K562 (cell line): ENCODE results near the gene BCKDK. TPM values are rescaled to one million over a fixed set of nuclear protein-coding genes. Genes with fewer than 3 reads are reported as not detected.

Experiments
- CCNT2 ChIP-seq: IDR thresholded peaks from 2 replicates; pipeline ENCODE4 v1.6.1; 2011; ENCODE audit warnings: borderline replicate concordance, low read depth, mild to moderate bottlenecking, moderate library complexity, mixed read lengths, low read length; ENCODE audit not compliant: insufficient read length; ENCODE audit errors: extremely low read depth
- ELF1 ChIP-seq: fragments of 200-800 bp; sonication (Bioruptor generic); IDR thresholded peaks from 2 replicates; pipeline ENCODE4 v1.6.1; 2016; ENCODE audit warnings: missing genetic modification characterization, missing compliant biosample characterization
- ILK ChIP-seq: fragments of 450-650 bp; IDR thresholded peaks from 2 replicates; pipeline ENCODE4 v1.6.1; 2016; ENCODE audit warnings: missing genetic modification characterization, low read depth, mild to moderate bottlenecking, missing compliant biosample characterization, moderate library complexity, borderline replicate concordance
- JUND ChIP-seq, 2 experiments: IDR thresholded peaks; 2 replicates in 1 of 2; 3 replicates in 1 of 2; pipeline ENCODE4 v1.6.1; 2011; ENCODE audit warnings: borderline replicate concordance in 2 of 2, low read depth in 2 of 2, low read length in 2 of 2, improper control_type of control experiment in 1 of 2, missing biosample characterization in 1 of 2, missing genetic modification characterization in 1 of 2, missing genetic modification reagents in 1 of 2
- MAX ChIP-seq: sonication (generic); formaldehyde crosslinking; IDR thresholded peaks from 2 replicates; pipeline ENCODE4 v1.9.0; 2022; ENCODE audit warnings: mild to moderate bottlenecking, missing genetic modification reagents
- MAZ ChIP-seq, 2 experiments: fragments of 450-650 bp in 1 of 2; sonication (generic) in 1 of 2; formaldehyde crosslinking; IDR thresholded peaks in 1 of 2; conservative IDR thresholded peaks in 1 of 2; 2 replicates each; pipeline versions ENCODE4 v1.4.0 to v1.5.0; 2020; ENCODE audit warnings: mild to moderate bottlenecking in 1 of 2, missing genetic modification reagents in 1 of 2
- NR2F6 ChIP-seq: fragments of 450-650 bp; formaldehyde crosslinking; IDR thresholded peaks from 2 replicates; pipeline ENCODE4 v1.4.0; 2020; ENCODE audit warnings: mild to moderate bottlenecking
- PRDM10 ChIP-seq: fragments of 450-650 bp; IDR thresholded peaks from 2 replicates; pipeline ENCODE4 v1.6.1; 2018; ENCODE audit not compliant: partially characterized antibody
- SP1 ChIP-seq: sonication (generic); formaldehyde crosslinking; IDR thresholded peaks from 2 replicates; pipeline ENCODE4 v1.8.1; 2022; ENCODE audit warnings: mild to moderate bottlenecking, missing genetic modification reagents
- ZBTB40 ChIP-seq, 2 experiments: fragments of 450-650 bp in 1 of 2; sonication (generic) in 1 of 2; formaldehyde crosslinking in 1 of 2; IDR thresholded peaks; 2 replicates each; pipeline versions ENCODE4 v1.7.1 to v1.9.0; 2016 to 2022; ENCODE audit warnings: inconsistent platforms in 1 of 2, mild to moderate bottlenecking in 1 of 2, missing genetic modification reagents in 1 of 2
- ZBTB8A ChIP-seq: fragments of 450-650 bp; IDR thresholded peaks from 2 replicates; pipeline ENCODE4 v1.6.1; 2018; ENCODE audit warnings: mild to moderate bottlenecking, moderate library complexity; ENCODE audit not compliant: partially characterized antibody
- polyA plus RNA-seq, 8 experiments: library from polyadenylated mRNA; depleted of rRNA in 4 of 8; stranded (reverse) in 5 of 8; unstranded in 3 of 8; fragments of >200 nt; fragmentation: Nextera tagmentation in 2 of 8; fragmentation: Illumina TruSeq in 1 of 8; extraction: Ambion mirVana in 2 of 8; extraction: Trizol in 1 of 8; gene quantifications; 2 replicates each; pipeline versions ENCODE4 v1.2.1 to v1.2.3, GENCODE V29; 2011 to 2014; ENCODE audit warnings: inconsistent platforms in 1 of 8, missing spikeins in 1 of 8
- total RNA-seq, 7 experiments: library from RNA; depleted of rRNA in 6 of 7; stranded (reverse); fragments of >200 nt in 6 of 7; fragmentation: Illumina TruSeq in 2 of 7; extraction: Trizol in 2 of 7; gene quantifications; 2 replicates each; pipeline versions ENCODE4 v1.2.1 to v1.2.3, GENCODE V29; 2011 to 2021; ENCODE audit warnings: low replicate concordance in 1 of 7

Gene BCKDK
- total and polyA plus RNA-seq, 9 of the 15 experiments (the other 6 are each of a cell fraction or from before 2014, with no cell fraction given): 0.58 to 34.8 (median 13.1) TPM

DNA sequence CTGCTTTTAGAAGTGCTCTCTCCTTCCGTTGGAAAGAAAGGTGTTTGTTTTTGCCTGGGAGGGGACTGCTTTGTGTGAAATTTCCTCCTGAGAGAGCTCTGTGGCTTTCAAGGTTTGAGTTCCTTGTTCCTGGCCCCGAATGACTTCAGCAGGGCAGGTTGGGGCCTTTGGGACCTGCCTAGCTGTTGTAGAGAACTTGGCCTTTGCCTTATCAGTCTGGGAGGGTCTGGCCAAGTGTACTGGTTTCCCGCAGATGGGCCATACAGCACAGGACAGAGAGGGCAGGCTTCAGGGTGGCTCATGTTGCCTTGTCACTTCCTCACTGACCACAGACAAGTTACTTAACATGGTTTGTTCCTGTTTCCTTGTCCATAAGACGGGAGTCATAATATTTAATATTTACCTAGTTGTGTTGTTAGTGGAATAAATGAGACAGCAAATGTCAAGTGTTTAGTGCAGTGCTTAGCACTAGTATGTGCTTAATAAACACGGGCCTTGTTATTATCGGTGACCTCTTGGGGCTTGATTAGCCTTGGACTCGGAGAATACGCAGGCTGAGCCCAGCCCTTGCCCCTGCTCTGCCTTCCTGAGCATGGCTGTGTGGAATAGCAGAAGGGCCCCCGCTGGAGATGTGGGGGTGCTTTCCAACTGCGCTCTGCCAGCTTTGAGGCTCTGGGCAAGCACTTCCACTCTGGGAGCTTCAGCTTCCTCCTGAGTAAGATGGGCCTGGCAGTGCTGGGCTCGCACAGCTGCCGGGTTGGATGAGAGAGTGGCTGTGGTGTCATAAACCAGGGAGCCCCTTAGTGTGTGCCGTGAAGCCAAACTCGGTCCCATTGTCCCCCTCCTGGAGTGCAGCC, 20.8 kb downstream of the BCKDK start (continued):
- peak; percentile 87 for TF ChIP-seq MAX (CRISPR knock-in tag)
- TF ChIP-seq ZBTB8A: no peak
- no peak for TF ChIP-seq ILK (tag)
- peak in 1 of 2 experiments; percentile 33; a peak in 1 of 4 replicates for TF ChIP-seq MAZ (CRISPR knock-in tag; conservative IDR thresholded peaks at IDR 0.05 in 1 of 2, IDR thresholded peaks at IDR 0.05 in 1 of 2)
- peak; percentile 45; the same call in 1 of the 2 replicates for TF ChIP-seq JUND (IDR thresholded peaks at IDR 0.05; ENCODE audit: borderline replicate concordance, low read depth, low read length)
- TF ChIP-seq JUND (tag; IDR thresholded peaks at IDR 0.05; ENCODE audit: borderline replicate concordance, low read depth, low read length): peak; percentile 63; the same call in 1 of the 3 replicates
- peak; percentile 34 for TF ChIP-seq CCNT2
- no peak for TF ChIP-seq NR2F6
- TF ChIP-seq ELF1 (tag): peak; percentile 36; the same call in 1 of the 2 replicates
- TF ChIP-seq SP1: peak; percentile 45; the same call in 1 of the 2 replicates
- no peak for TF ChIP-seq ZBTB40 (IDR thresholded peaks at IDR 0.05)
- TF ChIP-seq ZBTB40 (CRISPR knock-in tag; IDR thresholded peaks at IDR 0.05): no peak
- peak; percentile 80 for TF ChIP-seq PRDM10
